Measurements from ENCODE around the gene C6orf141. TPM values are rescaled to one million over a fixed set of nuclear protein-coding genes. Genes with fewer than 3 reads are reported as not detected.
"Not testable (repeated sequence)": the region's sequence is repeated elsewhere in the genome, so short reads cannot be mapped to it uniquely, and the experiment has no call there.

The C6orf141 gene
- polyA plus RNA-seq, 1 experiment: not detected

- POLR2A ChIA-PET: no interaction called here
- no peak for DNase-seq (ENCODE audit: low read depth, low spot score)
Observed at GRCh38 chr6:49582529-49582928, 32.1 kb downstream of the C6orf141 start.

GRCh38 chr6:49587262-49587661 lies 36.8 kb downstream of the C6orf141 start:
- H3K9me3 ChIP-seq (ENCODE audit: control insufficient read depth, insufficient read depth, low read length); H3K4me3 ChIP-seq (ENCODE audit: low read depth, low read length); H3K27me3 ChIP-seq (ENCODE audit: control insufficient read depth, insufficient read depth, low read length); POLR2A ChIA-PET; H3K27ac ChIP-seq (ENCODE audit: low read depth, low read length); DNase-seq (ENCODE audit: low read depth, low spot score): not testable (repeated sequence)
- CTCF ChIA-PET: interaction anchor here (0.8 kb wide), 1 partner anchor 19 kb away, joined by 3 read pairs; no protein-coding TSS in a partner anchor

More at GRCh38 chr6:49582529-49582928, 32.1 kb downstream of the C6orf141 start:
- CTCF ChIA-PET: interaction anchor here (2.5 kb wide), 1 partner anchor 50 kb away, joined by 9 read pairs; no protein-coding TSS in a partner anchor
- H3K27me3 ChIP-seq (ENCODE audit: control insufficient read depth, insufficient read depth, low read length): no peaks in the 10 kb centered on the region
- no peak for TF ChIP-seq CTCF (IDR thresholded peaks at IDR 0.05; ENCODE audit: low read depth, low read length)
- no peak overlapping the region for H3K27ac ChIP-seq (ENCODE audit: low read depth, low read length)
- H3K4me3 ChIP-seq (ENCODE audit: low read depth, low read length): no peak overlapping the region
- no peaks in the 10 kb centered on the region for H3K9me3 ChIP-seq (ENCODE audit: control insufficient read depth, insufficient read depth, low read length)

Other genes with a start within 250 kb of the C6orf141 start
- gene MMUT, start 87.4 kb upstream of the C6orf141 start, polyA plus RNA-seq (2011; rRNA removed): 19.9 and 26.8 TPM in 2 replicates
- gene CENPQ, start 87.3 kb upstream of the C6orf141 start, polyA plus RNA-seq (2011; rRNA removed): 3.4 and 6.5 TPM in 2 replicates
- not detected in 2 replicates for gene GLYATL3, start 50.7 kb upstream of the C6orf141 start, polyA plus RNA-seq (2011; rRNA removed)
- gene RHAG, start 86.2 kb downstream of the C6orf141 start, polyA plus RNA-seq (2011; rRNA removed): not detected in 2 replicates
- gene CRISP2, start 162.9 kb downstream of the C6orf141 start, polyA plus RNA-seq (2011; rRNA removed): not detected in 2 replicates
- not detected in 2 replicates for gene CRISP3, start 193.7 kb downstream of the C6orf141 start, polyA plus RNA-seq (2011; rRNA removed)
- gene PGK2, start 236.6 kb downstream of the C6orf141 start, polyA plus RNA-seq (2011; rRNA removed): not detected in 2 replicates

Data from AG04450 (cell line).